Esophagus muscularis mucosa (tissue), 4 donors: ENCODE data around the gene CFHR4. TPM values are rescaled to one million over a fixed set of nuclear protein-coding genes. Genes with fewer than 3 reads are reported as not detected.
"Not testable (repeated sequence)": the region's sequence is repeated elsewhere in the genome, so short reads cannot be mapped to it uniquely, and the experiment has no call there.

Experiments
- DNase-seq: peaks from one replicate; pipeline ENCODE4 v3.0.0-alpha.2; 2017; ENCODE audit errors: extremely low spot score
- H3K27ac ChIP-seq, 4 donors: fragments of 200-600 bp; sonication (generic); replicated peaks in 1 of 4; 1 replicate in 3 of 4; 2 replicates in 1 of 4; pipeline ENCODE4 v1.5.1; 2016 to 2019; ENCODE audit warnings: mild to moderate bottlenecking in 1 of 4
- H3K27me3 ChIP-seq, 4 donors: fragments of 200-600 bp; sonication (generic); one replicate each; pipeline versions ENCODE4 v1.5.1 to v1.6.0; 2016 to 2019
- H3K36me3 ChIP-seq, 4 donors: fragments of 200-600 bp; sonication (generic); one replicate each; pipeline ENCODE4 v1.5.1; 2016 to 2019
- H3K4me1 ChIP-seq, 4 donors: fragments of 200-600 bp; sonication (generic); one replicate each; pipeline ENCODE4 v1.5.1; 2016 to 2019
- H3K4me3 ChIP-seq, 4 donors: fragments of 200-600 bp; sonication (generic); 1 replicate in 2 of 4; 2 replicates in 2 of 4; pipeline ENCODE4 v1.5.1; 2016 to 2019; ENCODE audit warnings: mild to moderate bottlenecking in 4 of 4, moderate library complexity in 1 of 4
- H3K9me3 ChIP-seq, 4 donors: fragments of 200-600 bp; sonication (generic); 1 replicate in 3 of 4; 2 replicates in 1 of 4; pipeline ENCODE4 v1.5.1; 2016 to 2019
- EP300 ChIP-seq: sonication (generic); formaldehyde crosslinking; IDR thresholded peaks from one replicate; pipeline ENCODE4 v1.6.1; 2017; ENCODE audit warnings: antibody characterized with exemption
- POLR2A ChIP-seq: fragments of 450-650 bp; IDR thresholded peaks from one replicate; pipeline ENCODE4 v1.6.1; 2017; ENCODE audit warnings: antibody characterized with exemption, moderate library complexity, mild to moderate bottlenecking, low read depth
- POLR2AphosphoS5 ChIP-seq, 2 donors: sonication (generic); formaldehyde crosslinking; IDR thresholded peaks; one replicate each; pipeline ENCODE4 v1.6.1; 2017; ENCODE audit warnings: antibody characterized with exemption in 2 of 2
- WGBS: methylation state at CpG from one replicate; pipeline ENCODE4 v1.1.5; 2018; 5-methylcytosine and 5-hydroxymethylcytosine counted together
- intact Hi-C: fragments of 100-400 bp; cut with DNase I; formaldehyde crosslinking; loops from one replicate; pipeline ENCODE4 v1.15.1; 2023
- total RNA-seq, 4 donors: library from RNA; depleted of rRNA; stranded (reverse); fragments of >200 nt; gene quantifications; one replicate each; pipeline versions ENCODE4 v1.1.0 to v1.2.1, GENCODE V29; 2016
- TF ChIP-seq, protein P1 (sequence below), 3 experiments: fragments of 200-600 bp in 2 of 3; fragments of 450-650 bp in 1 of 3; sonication (generic) in 2 of 3; IDR thresholded peaks; one replicate each; pipeline ENCODE4 v1.5.1; 2017 to 2019; ENCODE audit warnings: antibody characterized with exemption in 3 of 3, mild to moderate bottlenecking in 2 of 3, moderate library complexity in 1 of 3

CFHR4 gene
- total RNA-seq, 4 donors from 2014 or later = not detected

DNA sequence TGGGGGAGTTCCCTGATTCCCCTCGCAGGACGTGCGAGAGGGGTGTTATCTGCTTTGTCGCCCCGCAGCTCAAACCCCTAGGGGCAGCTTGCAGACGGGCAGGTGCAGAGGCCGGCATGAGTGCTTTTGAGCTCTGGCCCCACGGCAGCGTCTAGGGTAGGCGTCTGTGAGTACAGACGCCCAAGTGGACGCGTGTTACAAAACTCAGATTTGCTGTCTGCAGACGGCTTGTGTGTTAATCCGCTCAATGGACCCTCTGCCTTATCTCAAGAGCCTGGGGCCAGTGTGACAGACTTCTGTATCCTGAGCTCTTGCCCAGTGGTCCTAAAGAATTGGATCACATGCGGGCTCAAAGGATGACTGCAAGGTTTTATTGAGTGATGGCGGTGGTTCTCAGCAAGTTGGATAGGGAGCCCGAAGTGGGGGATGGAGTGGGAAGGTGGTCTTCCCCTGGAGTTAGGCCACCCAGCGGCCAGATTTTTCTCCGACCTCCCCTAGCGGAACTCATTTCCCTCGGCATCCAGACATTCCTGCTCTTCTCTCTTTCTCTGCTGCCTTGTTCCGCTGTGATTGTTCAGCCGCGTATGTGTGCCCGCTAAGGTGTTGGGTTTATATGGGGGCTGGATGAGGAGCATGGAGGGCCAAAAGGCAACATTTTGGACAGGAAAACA, 9.4 kb downstream of the CFHR4 start:
- H3K27me3 ChIP-seq = peaks cover 0 to 25% (median 0%) of the 10 kb centered on the region in 4 donors
- no peak for DNase-seq
- intact Hi-C loops = no loop called here
- WGBS = 35% methylated on average over 26 of the region's 26 CpGs
- H3K27ac ChIP-seq = no peak overlapping the region
- H3K4me3 ChIP-seq = no peak overlapping the region
- H3K9me3 ChIP-seq = no peaks in the 10 kb centered on the region
- no peaks in the 10 kb centered on the region for H3K4me1 ChIP-seq
- TF ChIP-seq EP300 (no peak), POLR2AphosphoS5 (IDR thresholded peaks at IDR 0.05) (no peak), POLR2A (no peak)
- TF ChIP-seq, protein P1, sequence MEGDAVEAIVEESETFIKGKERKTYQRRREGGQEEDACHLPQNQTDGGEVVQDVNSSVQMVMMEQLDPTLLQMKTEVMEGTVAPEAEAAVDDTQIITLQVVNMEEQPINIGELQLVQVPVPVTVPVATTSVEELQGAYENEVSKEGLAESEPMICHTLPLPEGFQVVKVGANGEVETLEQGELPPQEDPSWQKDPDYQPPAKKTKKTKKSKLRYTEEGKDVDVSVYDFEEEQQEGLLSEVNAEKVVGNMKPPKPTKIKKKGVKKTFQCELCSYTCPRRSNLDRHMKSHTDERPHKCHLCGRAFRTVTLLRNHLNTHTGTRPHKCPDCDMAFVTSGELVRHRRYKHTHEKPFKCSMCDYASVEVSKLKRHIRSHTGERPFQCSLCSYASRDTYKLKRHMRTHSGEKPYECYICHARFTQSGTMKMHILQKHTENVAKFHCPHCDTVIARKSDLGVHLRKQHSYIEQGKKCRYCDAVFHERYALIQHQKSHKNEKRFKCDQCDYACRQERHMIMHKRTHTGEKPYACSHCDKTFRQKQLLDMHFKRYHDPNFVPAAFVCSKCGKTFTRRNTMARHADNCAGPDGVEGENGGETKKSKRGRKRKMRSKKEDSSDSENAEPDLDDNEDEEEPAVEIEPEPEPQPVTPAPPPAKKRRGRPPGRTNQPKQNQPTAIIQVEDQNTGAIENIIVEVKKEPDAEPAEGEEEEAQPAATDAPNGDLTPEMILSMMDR (IDR thresholded peaks at IDR 0.05) = no peak
- H3K36me3 ChIP-seq = no peaks in the 10 kb centered on the region

DNA sequence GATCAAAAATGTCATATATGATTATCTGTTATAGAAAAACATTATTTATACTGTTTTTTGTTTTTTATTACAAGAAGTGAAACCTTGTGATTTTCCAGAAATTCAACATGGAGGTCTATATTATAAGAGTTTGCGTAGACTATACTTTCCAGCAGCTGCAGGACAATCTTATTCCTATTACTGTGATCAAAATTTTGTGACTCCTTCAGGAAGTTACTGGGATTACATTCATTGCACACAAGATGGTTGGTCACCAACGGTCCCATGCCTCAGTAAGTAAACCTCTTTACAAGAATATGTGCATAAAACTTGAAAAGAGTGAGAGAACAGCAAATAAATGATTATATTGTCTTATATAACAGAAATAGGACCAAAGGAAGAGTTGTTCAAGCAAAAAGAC, 14.5 kb downstream of the CFHR4 start:
- H3K27ac ChIP-seq = no peak overlapping the region
- H3K4me1 ChIP-seq = no peaks in the 10 kb centered on the region
- WGBS = 83% methylated on average over 2 of the region's 2 CpGs

DNA sequence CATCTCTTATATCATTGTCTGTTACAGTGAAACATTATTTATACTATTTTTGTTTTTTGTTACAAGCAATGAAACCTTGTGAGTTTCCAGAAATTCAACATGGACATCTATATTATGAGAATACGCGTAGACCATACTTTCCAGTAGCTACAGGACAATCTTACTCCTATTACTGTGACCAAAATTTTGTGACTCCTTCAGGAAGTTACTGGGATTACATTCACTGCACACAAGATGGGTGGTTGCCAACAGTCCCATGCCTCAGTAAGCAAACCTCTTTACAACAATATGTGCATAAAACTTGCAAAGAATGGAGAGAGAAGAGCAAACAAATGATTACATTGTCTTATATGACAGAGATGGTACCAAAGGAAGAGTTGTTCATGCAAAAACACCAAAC, 22.4 kb downstream of the CFHR4 start:
- intact Hi-C loops = no loop called here
- H3K4me3 ChIP-seq = no peak overlapping the region
- no peaks in the 10 kb centered on the region for H3K36me3 ChIP-seq
- no peak for DNase-seq
- H3K4me1 ChIP-seq = no peaks in the 10 kb centered on the region
- H3K27ac ChIP-seq = no peak overlapping the region
- TF ChIP-seq EP300 (no peak), POLR2AphosphoS5 (IDR thresholded peaks at IDR 0.05) (no peak), POLR2A (no peak)
- TF ChIP-seq, protein P1 (IDR thresholded peaks at IDR 0.05) = no peak
- no peaks in the 10 kb centered on the region for H3K9me3 ChIP-seq
- H3K27me3 ChIP-seq = no peaks in the 10 kb centered on the region
- WGBS = 95% methylated on average over 2 of the region's 2 CpGs

More for the DNA sequence above, 14.5 kb downstream of the CFHR4 start:
- TF ChIP-seq, protein P1 (IDR thresholded peaks at IDR 0.05) = no peak
- TF ChIP-seq EP300 = no peak
- TF ChIP-seq POLR2AphosphoS5 (IDR thresholded peaks at IDR 0.05) = no peak
- intact Hi-C loops = no loop called here
- Histone ChIP-seq H3K9me3 (no peaks in the 10 kb centered on the region), H3K4me3 (no peak overlapping the region), H3K27me3 (peaks cover 0 to 15% (median 0%) of the 10 kb centered on the region in 4 donors), H3K36me3 (no peaks in the 10 kb centered on the region)
- DNase-seq = no peak

DNA sequence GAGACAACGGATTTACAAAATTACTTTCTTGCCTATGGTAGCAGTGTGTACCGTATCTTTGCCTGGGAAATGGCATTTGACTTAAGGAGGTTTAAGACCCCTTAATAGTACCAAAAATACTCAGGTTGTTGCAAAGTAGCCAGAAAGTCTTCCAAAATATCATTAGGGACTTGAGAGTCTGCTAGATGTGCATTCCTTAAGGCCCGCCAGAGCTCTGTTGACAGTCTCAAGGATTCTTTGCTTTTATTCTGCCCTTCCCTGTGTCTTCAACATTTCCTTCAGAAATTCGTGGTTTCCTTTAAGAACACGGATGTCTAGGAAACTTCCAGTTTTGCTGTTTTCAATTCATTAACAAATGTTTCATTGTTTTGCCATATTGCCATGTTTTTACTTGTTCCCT, 24.4 kb downstream of the CFHR4 start:
- H3K27ac ChIP-seq, H3K27me3 ChIP-seq, DNase-seq, intact Hi-C loops, H3K36me3 ChIP-seq, H3K4me1 ChIP-seq, H3K9me3 ChIP-seq, H3K4me3 ChIP-seq: not testable (repeated sequence)
- 40% methylated on average over 5 of the region's 5 CpGs for WGBS

DNA sequence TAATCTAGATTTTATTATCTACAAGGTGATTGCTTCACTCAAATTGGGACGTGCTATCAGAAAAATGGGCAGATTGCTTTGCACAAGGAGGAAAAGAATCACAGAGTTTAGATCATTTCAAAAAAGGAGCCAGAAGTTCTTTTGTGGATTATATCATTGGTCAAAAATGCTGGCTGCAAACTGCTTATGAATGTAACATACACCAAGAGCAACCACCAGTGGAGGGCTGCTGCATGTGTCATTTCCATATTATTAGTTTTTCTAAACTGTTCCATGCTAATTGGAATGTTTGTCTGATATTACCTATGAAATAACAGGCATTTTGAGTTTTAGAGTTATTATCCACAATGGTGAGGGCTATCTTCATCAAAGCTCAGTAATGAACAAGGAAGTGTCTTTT, 39.0 kb downstream of the CFHR4 start:
- H3K36me3 ChIP-seq, H3K27ac ChIP-seq, H3K4me3 ChIP-seq, DNase-seq, H3K4me1 ChIP-seq, H3K27me3 ChIP-seq, H3K9me3 ChIP-seq, intact Hi-C loops: not testable (repeated sequence)
- 97% methylated on average over 1 of the region's 1 CpG for WGBS

DNA sequence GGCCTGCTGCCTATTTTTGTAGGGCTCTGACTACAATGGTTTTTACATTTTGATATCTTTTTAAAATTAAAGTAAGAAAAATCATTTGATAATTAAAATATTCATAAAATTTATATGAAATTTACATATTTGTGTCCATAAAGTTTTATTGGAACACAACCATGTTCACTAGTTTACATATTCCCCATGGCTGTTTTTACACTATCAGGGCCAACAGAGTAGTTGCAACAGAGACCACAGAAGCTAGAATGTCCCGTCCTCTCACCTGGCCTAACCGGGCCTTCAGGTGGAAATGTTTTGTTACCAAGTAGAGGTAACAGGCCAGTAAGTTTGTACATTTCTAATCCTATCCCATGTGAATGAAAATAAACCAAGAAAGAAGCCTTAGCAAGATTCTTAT, 45.0 kb downstream of the CFHR4 start:
- intact Hi-C loops, DNase-seq, H3K9me3 ChIP-seq, H3K27me3 ChIP-seq, H3K27ac ChIP-seq, H3K4me3 ChIP-seq, H3K36me3 ChIP-seq, H3K4me1 ChIP-seq: not testable (repeated sequence)
- WGBS = 85% methylated on average over 2 of the region's 2 CpGs
